Measurements from ENCODE around the gene CEACAM20.

The CEACAM20 gene

GRCh38 chr19:44575116-44575700, 45.7 kb upstream of the CEACAM20 start:
- Histone ChIP-seq H3K9me2 (replicated peaks; ENCODE audit: low read depth, low read length) (no peaks in the 10 kb centered on the region), H3K27me3 (ENCODE audit: insufficient read depth, low read length, poor library complexity, severe bottlenecking) (no peaks in the 10 kb centered on the region), H3K9me3 (ENCODE audit: insufficient read depth, low read depth, low read length) (no peaks in the 10 kb centered on the region), H3F3A (ENCODE audit: low read depth) (no peaks in the 10 kb centered on the region), H4K20me1 (ENCODE audit: insufficient read depth, low read length, poor library complexity, severe bottlenecking) (no peaks in the 10 kb centered on the region), H2AFZ (ENCODE audit: low read length) (no peak overlapping the region), H3K4me2 (ENCODE audit: low read depth, low read length, poor library complexity, severe bottlenecking) (no peak overlapping the region), H3K4me3 (ENCODE audit: low read length, poor library complexity, severe bottlenecking) (no peak overlapping the region), H3K79me2 (ENCODE audit: insufficient read depth, low read length) (no peaks in the 10 kb centered on the region), H3K36me3 (ENCODE audit: insufficient read depth, low read length) (no peaks in the 10 kb centered on the region), H3K9ac (ENCODE audit: low read depth, low read length, poor library complexity, severe bottlenecking) (no peak overlapping the region), H3K4me1 (ENCODE audit: insufficient read depth, low read length, poor library complexity, severe bottlenecking) (no peaks in the 10 kb centered on the region)
- TF ChIP-seq EZH2phosphoT487 (IDR thresholded peaks at IDR 0.05; ENCODE audit: borderline replicate concordance), result no peak
- TF ChIP-seq CTCF (conservative IDR thresholded peaks at IDR 0.05; ENCODE audit: low read length), result no peak

GRCh38 chr19:44574186-44574950, 44.9 kb upstream of the CEACAM20 start:
- Histone ChIP-seq H3K27me3 (ENCODE audit: insufficient read depth, low read length, poor library complexity, severe bottlenecking) (no peaks in the 10 kb centered on the region), H3K4me3 (ENCODE audit: low read length, poor library complexity, severe bottlenecking) (no peak overlapping the region), H3K4me2 (ENCODE audit: low read depth, low read length, poor library complexity, severe bottlenecking) (no peak overlapping the region), H4K20me1 (ENCODE audit: insufficient read depth, low read length, poor library complexity, severe bottlenecking) (no peaks in the 10 kb centered on the region), H3K9ac (ENCODE audit: low read depth, low read length, poor library complexity, severe bottlenecking) (no peak overlapping the region), H3K4me1 (ENCODE audit: insufficient read depth, low read length, poor library complexity, severe bottlenecking) (no peaks in the 10 kb centered on the region), H3K79me2 (ENCODE audit: insufficient read depth, low read length) (no peaks in the 10 kb centered on the region), H3K36me3 (ENCODE audit: insufficient read depth, low read length) (no peaks in the 10 kb centered on the region), H3K9me3 (ENCODE audit: insufficient read depth, low read depth, low read length) (no peaks in the 10 kb centered on the region), H3F3A (ENCODE audit: low read depth) (no peaks in the 10 kb centered on the region), H2AFZ (ENCODE audit: low read length) (no peak overlapping the region), H3K9me2 (replicated peaks; ENCODE audit: low read depth, low read length) (no peaks in the 10 kb centered on the region)
- no peak for TF ChIP-seq EZH2phosphoT487 (IDR thresholded peaks at IDR 0.05; ENCODE audit: borderline replicate concordance)
- TF ChIP-seq CTCF (conservative IDR thresholded peaks at IDR 0.05; ENCODE audit: low read length), result no peak

DNA sequence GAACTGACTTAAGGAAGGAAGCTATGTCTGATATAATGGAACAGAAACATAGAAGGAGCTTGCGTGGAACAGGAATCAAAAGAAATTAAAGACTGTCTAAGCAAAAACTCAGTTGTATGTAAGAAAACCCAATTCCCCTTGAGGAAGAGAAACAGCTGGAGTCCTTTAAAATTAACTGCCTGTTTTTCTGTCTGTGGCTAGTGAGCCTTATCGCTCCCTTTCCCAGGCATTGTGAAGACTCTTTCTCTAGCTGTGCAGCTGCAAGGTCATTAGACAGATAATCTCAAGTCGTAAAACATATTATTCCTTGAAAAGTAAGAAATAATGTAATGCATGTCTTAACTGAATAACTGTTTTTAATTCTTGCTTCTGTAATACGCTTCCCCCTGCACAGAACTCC, 44.2 kb upstream of the CEACAM20 start:
- no peaks in the 10 kb centered on the region for H3K9me2 ChIP-seq (replicated peaks; ENCODE audit: low read depth, low read length)
- H3K79me2 ChIP-seq (ENCODE audit: insufficient read depth, low read length), result no peaks in the 10 kb centered on the region
- H3K9me3 ChIP-seq (ENCODE audit: insufficient read depth, low read depth, low read length), result no peaks in the 10 kb centered on the region
- no peaks in the 10 kb centered on the region for H3K36me3 ChIP-seq (ENCODE audit: insufficient read depth, low read length)
- H3K4me2 ChIP-seq (ENCODE audit: low read depth, low read length, poor library complexity, severe bottlenecking), result no peak overlapping the region
- no peak overlapping the region for H3K9ac ChIP-seq (ENCODE audit: low read depth, low read length, poor library complexity, severe bottlenecking)
- no peak overlapping the region for H3K4me3 ChIP-seq (ENCODE audit: low read length, poor library complexity, severe bottlenecking)
- no peaks in the 10 kb centered on the region for H3K27me3 ChIP-seq (ENCODE audit: insufficient read depth, low read length, poor library complexity, severe bottlenecking)
- H2AFZ ChIP-seq (ENCODE audit: low read length), result no peak overlapping the region
- no peaks in the 10 kb centered on the region for H3K4me1 ChIP-seq (ENCODE audit: insufficient read depth, low read length, poor library complexity, severe bottlenecking)
- no peaks in the 10 kb centered on the region for H3F3A ChIP-seq (ENCODE audit: low read depth)
- no peaks in the 10 kb centered on the region for H4K20me1 ChIP-seq (ENCODE audit: insufficient read depth, low read length, poor library complexity, severe bottlenecking)
- no peak for TF ChIP-seq EZH2phosphoT487 (IDR thresholded peaks at IDR 0.05; ENCODE audit: borderline replicate concordance)
- no peak for TF ChIP-seq CTCF (conservative IDR thresholded peaks at IDR 0.05; ENCODE audit: low read length)
